WERI-Rb-1 (cell line): ENCODE measurements around the gene RPS14.
"Not testable (repeated sequence)": the region's sequence is repeated elsewhere in the genome, so short reads cannot be mapped to it uniquely, and the experiment has no call there.

Source experiments
- DNase-seq: peaks from one replicate; pipeline ENCODE4 v3.0.0-alpha.2; 2020
- H3K27ac ChIP-seq: fragments of 250-450 bp; sonication (Bioruptor Pico); 2 replicates; pipeline ENCODE4 v1.5.1; 2020; ENCODE audit warnings: mild to moderate bottlenecking, moderate library complexity
- H3K27me3 ChIP-seq: fragments of 250-450 bp; sonication (Bioruptor Pico); 2 replicates; pipeline ENCODE4 v1.5.1; 2021; ENCODE audit warnings: mild to moderate bottlenecking, low read depth, moderate library complexity; ENCODE audit not compliant: insufficient read depth, severe bottlenecking
- H3K36me3 ChIP-seq: fragments of 250-450 bp; sonication (Bioruptor Pico); 2 replicates; pipeline ENCODE4 v1.5.1; 2020; ENCODE audit warnings: mild to moderate bottlenecking, moderate library complexity
- H3K4me3 ChIP-seq: 2 replicates; pipeline ENCODE4 v1.5.1; 2011; ENCODE audit warnings: low read depth, mild to moderate bottlenecking, control low read depth, low read length
- H3K9me3 ChIP-seq: fragments of 250-450 bp; sonication (Bioruptor Pico); 2 replicates; pipeline ENCODE4 v1.5.1; 2021; ENCODE audit warnings: mild to moderate bottlenecking, moderate library complexity; ENCODE audit not compliant: severe bottlenecking
- CTCF ChIP-seq: IDR thresholded peaks from 2 replicates; pipeline ENCODE4 v1.5.1; 2011; ENCODE audit warnings: low read depth, mild to moderate bottlenecking, control low read depth, inconsistent platforms, low read length

Gene RPS14

GRCh38 chr5:150485693-150486401 lies 36.3 kb upstream of the RPS14 start:
- peak; percentile 83 for DNase-seq
- Histone ChIP-seq H3K4me3 (peak overlapping the region; percentile 75), H3K27me3 (no peaks in the 10 kb centered on the region), H3K36me3 (peaks cover 17% of the 10 kb centered on the region), H3K27ac (peak overlapping the region; percentile 98), H3K9me3 (no peaks in the 10 kb centered on the region)
- TF ChIP-seq CTCF, result no peak

- no peaks in the 10 kb centered on the region for H3K9me3 ChIP-seq
- no peaks in the 10 kb centered on the region for H3K27me3 ChIP-seq
- TF ChIP-seq CTCF, result no peak
- H3K36me3 ChIP-seq, result peaks cover 10% of the 10 kb centered on the region
- peak overlapping the region; percentile 98 for H3K27ac ChIP-seq
- DNase-seq, result no peak
- peak overlapping the region; percentile 75 for H3K4me3 ChIP-seq
Measured at GRCh38 chr5:150484964-150485692, 35.6 kb upstream of the RPS14 start.

- no peak for DNase-seq
- H3K4me3 ChIP-seq, result no peak overlapping the region
- no peak overlapping the region for H3K27ac ChIP-seq
- no peak for TF ChIP-seq CTCF
- no peaks in the 10 kb centered on the region for H3K27me3 ChIP-seq
- H3K36me3 ChIP-seq, result 0 out of 2 replicates have a peak, but pooled peaks cover under 1% of the 10 kb centered on the region
- H3K9me3 ChIP-seq, result no peaks in the 10 kb centered on the region
Measured at GRCh38 chr5:150481972-150482406, 32.5 kb upstream of the RPS14 start.

GRCh38 chr5:150481708-150481965 lies 32.1 kb upstream of the RPS14 start:
- H3K36me3 ChIP-seq, result no peaks in the 10 kb centered on the region
- DNase-seq, result no peak
- no peaks in the 10 kb centered on the region for H3K27me3 ChIP-seq
- no peak for TF ChIP-seq CTCF
- H3K4me3 ChIP-seq, result no peak overlapping the region
- H3K9me3 ChIP-seq, result no peaks in the 10 kb centered on the region
- no peak overlapping the region for H3K27ac ChIP-seq

GRCh38 chr5:150479416-150479815 lies 29.9 kb upstream of the RPS14 start:
- Histone ChIP-seq H3K4me3 (no peak overlapping the region), H3K27me3 (no peaks in the 10 kb centered on the region), H3K36me3 (no peaks in the 10 kb centered on the region), H3K27ac (no peak overlapping the region), H3K9me3 (no peaks in the 10 kb centered on the region)
- no peak for DNase-seq
- no peak for TF ChIP-seq CTCF

GRCh38 chr5:150476568-150476967 lies 27.0 kb upstream of the RPS14 start:
- H3K27ac ChIP-seq, H3K27me3 ChIP-seq, H3K4me3 ChIP-seq, H3K9me3 ChIP-seq, H3K36me3 ChIP-seq, DNase-seq: not testable (repeated sequence)
